ENCODE measurements around the gene FAM222A. TPM values are rescaled to one million over a fixed set of nuclear protein-coding genes. Genes with fewer than 3 reads are reported as not detected.

Gene FAM222A
- total RNA-seq, 2 donors from 2014 or later: 0.53 to 0.55 TPM

GRCh38 chr12:109760930-109761921, 47.6 kb downstream of the FAM222A start:
- H3K27me3 Mint-ChIP-seq (ENCODE audit: low read depth): no peaks in the 10 kb centered on the region
- peaks cover 1 to 5% of the 10 kb centered on the region in 2 donors for H3K9me3 Mint-ChIP-seq
- no peak overlapping the region for H3K4me3 Mint-ChIP-seq
- peaks cover 0 to 6% of the 10 kb centered on the region in 2 donors for H3K36me3 Mint-ChIP-seq (ENCODE audit: insufficient read depth in 2 of 2)
- ATAC-seq (replicated peaks in 1 of 2): no peak
- H3K4me1 Mint-ChIP-seq (ENCODE audit: low read depth): peaks cover 5% of the 10 kb centered on the region
- H3K27ac Mint-ChIP-seq: no peak overlapping the region
- DNase-seq: no peak

GRCh38 chr12:109762071-109762672, 48.5 kb downstream of the FAM222A start:
- ATAC-seq (replicated peaks in 1 of 2): no peak
- Mint-ChIP-seq H3K27me3 (ENCODE audit: low read depth) (no peaks in the 10 kb centered on the region), H3K4me3 (no peak overlapping the region), H3K4me1 (ENCODE audit: low read depth) (peaks cover 5% of the 10 kb centered on the region), H3K36me3 (ENCODE audit: insufficient read depth in 2 of 2) (no peaks in the 10 kb centered on the region), H3K27ac (no peak overlapping the region), H3K9me3 (peaks cover 0 to 2% of the 10 kb centered on the region in 2 donors)
- DNase-seq: no peak

- Mint-ChIP-seq H3K27ac (no peak overlapping the region), H3K4me1 (ENCODE audit: low read depth) (peaks cover 5% of the 10 kb centered on the region)
- DNase-seq: no peak
These were observed 49.1 kb downstream of the FAM222A start for GRCh38 chr12:109762673-109763191.

GRCh38 chr12:109763201-109763841, 49.7 kb downstream of the FAM222A start:
- H3K4me3 Mint-ChIP-seq: no peak overlapping the region
- no peaks in the 10 kb centered on the region for H3K9me3 Mint-ChIP-seq
- H3K4me1 Mint-ChIP-seq (ENCODE audit: low read depth): peaks cover 5% of the 10 kb centered on the region
- no peaks in the 10 kb centered on the region for H3K27me3 Mint-ChIP-seq (ENCODE audit: low read depth)
- H3K36me3 Mint-ChIP-seq (ENCODE audit: insufficient read depth in 2 of 2): no peaks in the 10 kb centered on the region
- DNase-seq (no peak), ATAC-seq (replicated peaks in 1 of 2) (peak; percentile 39 to 80)
- H3K27ac Mint-ChIP-seq: no peak overlapping the region

More at GRCh38 chr12:109762673-109763191, 49.1 kb downstream of the FAM222A start:
- Mint-ChIP-seq H3K9me3 (peaks cover 0 to under 1% of the 10 kb centered on the region in 2 donors), H3K4me3 (no peak overlapping the region), H3K27me3 (ENCODE audit: low read depth) (no peaks in the 10 kb centered on the region), H3K36me3 (ENCODE audit: insufficient read depth in 2 of 2) (no peaks in the 10 kb centered on the region)
- no peak for ATAC-seq (replicated peaks in 1 of 2)

GRCh38 chr12:109764123-109764522, 50.5 kb downstream of the FAM222A start:
- Mint-ChIP-seq H3K4me1 (ENCODE audit: low read depth) (peaks cover 5% of the 10 kb centered on the region), H3K9me3 (no peaks in the 10 kb centered on the region), H3K36me3 (ENCODE audit: insufficient read depth in 2 of 2) (no peaks in the 10 kb centered on the region), H3K27me3 (ENCODE audit: low read depth) (no peaks in the 10 kb centered on the region), H3K4me3 (no peak overlapping the region), H3K27ac (no peak overlapping the region)
- DNase-seq (no peak), ATAC-seq (replicated peaks in 1 of 2) (no peak)

- Mint-ChIP-seq H3K9me3 (no peaks in the 10 kb centered on the region), H3K4me1 (ENCODE audit: low read depth) (peaks cover 5% of the 10 kb centered on the region), H3K36me3 (ENCODE audit: insufficient read depth in 2 of 2) (no peaks in the 10 kb centered on the region), H3K27ac (no peak overlapping the region), H3K4me3 (no peak overlapping the region), H3K27me3 (ENCODE audit: low read depth) (no peaks in the 10 kb centered on the region)
- DNase-seq: no peak
- ATAC-seq (replicated peaks in 1 of 2): no peak
These were observed 51.3 kb downstream of the FAM222A start for GRCh38 chr12:109764776-109765445.

- ATAC-seq (replicated peaks in 1 of 2) (no peak), DNase-seq (no peak)
- Mint-ChIP-seq H3K9me3 (no peaks in the 10 kb centered on the region), H3K27me3 (ENCODE audit: low read depth) (no peaks in the 10 kb centered on the region), H3K4me1 (ENCODE audit: low read depth) (peaks cover 5% of the 10 kb centered on the region), H3K27ac (no peak overlapping the region), H3K36me3 (ENCODE audit: insufficient read depth in 2 of 2) (no peaks in the 10 kb centered on the region), H3K4me3 (no peak overlapping the region)
These were observed 51.8 kb downstream of the FAM222A start for GRCh38 chr12:109765446-109765810.

GRCh38 chr12:109766251-109766778, 52.7 kb downstream of the FAM222A start:
- Mint-ChIP-seq H3K4me3 (no peak overlapping the region), H3K4me1 (ENCODE audit: low read depth) (peaks cover 5% of the 10 kb centered on the region)
- DNase-seq: no peak

GRCh38 chr12:109767456-109767855, 53.8 kb downstream of the FAM222A start:
- H3K4me1 Mint-ChIP-seq (ENCODE audit: low read depth): peaks cover 5% of the 10 kb centered on the region
- H3K36me3 Mint-ChIP-seq (ENCODE audit: insufficient read depth in 2 of 2): no peaks in the 10 kb centered on the region
- no peak for ATAC-seq (replicated peaks in 1 of 2)
- no peaks in the 10 kb centered on the region for H3K9me3 Mint-ChIP-seq
- no peak overlapping the region for H3K27ac Mint-ChIP-seq
- no peaks in the 10 kb centered on the region for H3K27me3 Mint-ChIP-seq (ENCODE audit: low read depth)
- H3K4me3 Mint-ChIP-seq: no peak overlapping the region
- DNase-seq: no peak

More at GRCh38 chr12:109766251-109766778, 52.7 kb downstream of the FAM222A start:
- Mint-ChIP-seq H3K9me3 (no peaks in the 10 kb centered on the region), H3K27ac (no peak overlapping the region), H3K27me3 (ENCODE audit: low read depth) (no peaks in the 10 kb centered on the region), H3K36me3 (ENCODE audit: insufficient read depth in 2 of 2) (no peaks in the 10 kb centered on the region)
- ATAC-seq (replicated peaks in 1 of 2): no peak

- DNase-seq: no peak
These were observed 54.6 kb downstream of the FAM222A start for GRCh38 chr12:109767991-109768900.

GRCh38 chr12:109768901-109769670, 55.5 kb downstream of the FAM222A start:
- no peaks in the 10 kb centered on the region for H3K36me3 Mint-ChIP-seq (ENCODE audit: insufficient read depth in 2 of 2)
- DNase-seq (no peak), ATAC-seq (replicated peaks in 1 of 2) (no peak)
- H3K4me1 Mint-ChIP-seq (ENCODE audit: low read depth): peaks cover 6% of the 10 kb centered on the region
- no peaks in the 10 kb centered on the region for H3K27me3 Mint-ChIP-seq (ENCODE audit: low read depth)
- H3K27ac Mint-ChIP-seq: no peak overlapping the region
- no peak overlapping the region for H3K4me3 Mint-ChIP-seq
- H3K9me3 Mint-ChIP-seq: no peaks in the 10 kb centered on the region

More at GRCh38 chr12:109767991-109768900, 54.6 kb downstream of the FAM222A start:
- no peak overlapping the region for H3K27ac Mint-ChIP-seq
- H3K27me3 Mint-ChIP-seq (ENCODE audit: low read depth): no peaks in the 10 kb centered on the region
- no peak for ATAC-seq (replicated peaks in 1 of 2)
- H3K9me3 Mint-ChIP-seq: no peaks in the 10 kb centered on the region
- H3K4me3 Mint-ChIP-seq: no peak overlapping the region
- H3K36me3 Mint-ChIP-seq (ENCODE audit: insufficient read depth in 2 of 2): no peaks in the 10 kb centered on the region
- peaks cover 8% of the 10 kb centered on the region for H3K4me1 Mint-ChIP-seq (ENCODE audit: low read depth)
